ENCODE measurements around the gene PXDC1.

DNA sequence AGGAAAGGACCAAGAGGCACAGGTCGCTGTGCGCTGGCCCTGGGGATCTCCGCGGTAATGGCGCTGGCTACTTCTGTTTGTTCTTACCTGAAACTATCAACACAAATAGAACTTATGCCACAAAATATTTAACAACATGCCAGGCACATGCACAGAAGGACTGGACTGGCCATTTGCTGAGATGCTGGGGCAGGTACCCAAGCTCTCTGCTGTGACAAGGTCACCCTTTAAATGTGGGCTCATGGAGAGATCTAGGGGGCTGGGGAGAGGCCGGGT is 28.0 kb upstream of the PXDC1 start:
- TF ChIP-seq POLR2AphosphoS5 (IDR thresholded peaks at IDR 0.05; ENCODE audit: low read depth, low read length) (no peak), SIN3A (IDR thresholded peaks at IDR 0.05; ENCODE audit: borderline replicate concordance, insufficient read depth, low read length) (no peak), TAF1 (IDR thresholded peaks at IDR 0.05; ENCODE audit: borderline replicate concordance, insufficient read depth, low read length) (no peak)
- TF ChIP-seq, protein P1, sequence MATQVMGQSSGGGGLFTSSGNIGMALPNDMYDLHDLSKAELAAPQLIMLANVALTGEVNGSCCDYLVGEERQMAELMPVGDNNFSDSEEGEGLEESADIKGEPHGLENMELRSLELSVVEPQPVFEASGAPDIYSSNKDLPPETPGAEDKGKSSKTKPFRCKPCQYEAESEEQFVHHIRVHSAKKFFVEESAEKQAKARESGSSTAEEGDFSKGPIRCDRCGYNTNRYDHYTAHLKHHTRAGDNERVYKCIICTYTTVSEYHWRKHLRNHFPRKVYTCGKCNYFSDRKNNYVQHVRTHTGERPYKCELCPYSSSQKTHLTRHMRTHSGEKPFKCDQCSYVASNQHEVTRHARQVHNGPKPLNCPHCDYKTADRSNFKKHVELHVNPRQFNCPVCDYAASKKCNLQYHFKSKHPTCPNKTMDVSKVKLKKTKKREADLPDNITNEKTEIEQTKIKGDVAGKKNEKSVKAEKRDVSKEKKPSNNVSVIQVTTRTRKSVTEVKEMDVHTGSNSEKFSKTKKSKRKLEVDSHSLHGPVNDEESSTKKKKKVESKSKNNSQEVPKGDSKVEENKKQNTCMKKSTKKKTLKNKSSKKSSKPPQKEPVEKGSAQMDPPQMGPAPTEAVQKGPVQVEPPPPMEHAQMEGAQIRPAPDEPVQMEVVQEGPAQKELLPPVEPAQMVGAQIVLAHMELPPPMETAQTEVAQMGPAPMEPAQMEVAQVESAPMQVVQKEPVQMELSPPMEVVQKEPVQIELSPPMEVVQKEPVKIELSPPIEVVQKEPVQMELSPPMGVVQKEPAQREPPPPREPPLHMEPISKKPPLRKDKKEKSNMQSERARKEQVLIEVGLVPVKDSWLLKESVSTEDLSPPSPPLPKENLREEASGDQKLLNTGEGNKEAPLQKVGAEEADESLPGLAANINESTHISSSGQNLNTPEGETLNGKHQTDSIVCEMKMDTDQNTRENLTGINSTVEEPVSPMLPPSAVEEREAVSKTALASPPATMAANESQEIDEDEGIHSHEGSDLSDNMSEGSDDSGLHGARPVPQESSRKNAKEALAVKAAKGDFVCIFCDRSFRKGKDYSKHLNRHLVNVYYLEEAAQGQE (IDR thresholded peaks at IDR 0.05; ENCODE audit: insufficient read depth in 1 of 2, low read depth in 2 of 2, low read length in 2 of 2): no peak

All from PFSK-1 (cell line).